Measurements from ENCODE around the gene DOCK10. TPM values are rescaled to one million over a fixed set of nuclear protein-coding genes. Genes with fewer than 3 reads are reported as not detected.
A peak's percentile ranks its signal among the peaks of the same experiment; 100 is the strongest.

DOCK10 gene
- total and polyA plus RNA-seq, 2 donors (not counting 3 experiments of a cell fraction or from before 2014, with no cell fraction given): 5.8 to 23.0 TPM

GRCh38 chr2:224938651-224939182, 103.6 kb downstream of the DOCK10 start:
- BruUV-seq (replicated peaks): no TSS peak
- peaks cover 44% of the 10 kb centered on the region for H3K4me1 ChIP-seq (ENCODE audit: control insufficient read depth, extremely low read depth, insufficient read depth, low read length)
- DNase-seq (ENCODE audit: low read depth, low spot score): peak; percentile 94
- no peaks in the 10 kb centered on the region for H3K36me3 ChIP-seq (ENCODE audit: control insufficient read depth in 2 of 2, extremely low read depth in 1 of 2, insufficient read depth in 2 of 2, low read length in 2 of 2)
- POLR2A ChIA-PET: interaction anchor here (1.2 kb wide), 1 partner anchor 8 kb away, joined by 3 read pairs; no protein-coding TSS in a partner anchor
- peak overlapping the region in 1 of 3 experiments; percentile 4 for H3K4me3 ChIP-seq (replicated peaks in 1 of 3; ENCODE audit: insufficient read depth in 1 of 3, low read depth in 1 of 3, low read length in 3 of 3)
- peak overlapping the region; percentile 93 for H3K4me2 ChIP-seq (ENCODE audit: insufficient read depth, low read length)
- intact Hi-C loops (cut with micrococcal nuclease) (loop anchor here (1.0 to 2.0 kb wide), 5 partner anchors 9 to 531 kb away; no protein-coding TSS in a partner anchor), dilution Hi-C loops (cut with MboI; ENCODE audit: extremely low pct_ligation_motif_present, low sequenced_read_pairs) (no loop called here)
- TF ChIP-seq CTCF (IDR thresholded peaks at IDR 0.05; ENCODE audit: extremely low read depth in 1 of 2, insufficient read depth in 1 of 2, low read depth in 1 of 2, low read length in 2 of 2) (no peak), EZH2 (IDR thresholded peaks at IDR 0.05; ENCODE audit: borderline replicate concordance, low read depth, low read length, severe bottlenecking) (no peak), POLR2A (IDR thresholded peaks at IDR 0.05; ENCODE audit: low read depth, low read length) (no peak), JUN (IDR thresholded peaks at IDR 0.05; ENCODE audit: borderline replicate concordance, insufficient read depth, insufficient read length, low read depth) (peak; percentile 51), MYC (IDR thresholded peaks at IDR 0.05; ENCODE audit: low read depth, low read length) (no peak), MAX (IDR thresholded peaks at IDR 0.05; ENCODE audit: insufficient read depth, insufficient read length) (no peak), POLR2AphosphoS5 (IDR thresholded peaks at IDR 0.05; ENCODE audit: insufficient read depth, low read depth, low read length) (peak; percentile 46), GATA2 (IDR thresholded peaks at IDR 0.05; ENCODE audit: insufficient read depth, insufficient read length, low read depth, low read length) (peak; percentile 40), FOS (IDR thresholded peaks at IDR 0.05; ENCODE audit: borderline replicate concordance, insufficient read depth, low read length) (peak; percentile 64)
- peaks cover 82% of the 10 kb centered on the region for H3K79me2 ChIP-seq (ENCODE audit: control insufficient read depth, insufficient read depth, low read length)
- peak overlapping the region; percentile 47 for H3K27ac ChIP-seq (ENCODE audit: insufficient read depth, low read depth, low read length)
- no peaks in the 10 kb centered on the region for H3K27me3 ChIP-seq (ENCODE audit: control insufficient read depth in 2 of 2, insufficient read depth in 2 of 2, low read length in 2 of 2)
- no peaks in the 10 kb centered on the region for H3K9me1 ChIP-seq (replicated peaks; ENCODE audit: control insufficient read depth, extremely low read depth, insufficient read depth, low read length)
- H3K9ac ChIP-seq (replicated peaks; ENCODE audit: extremely low read depth, insufficient read depth, low read length): peak overlapping the region; percentile 51
- CTCF ChIA-PET: interaction anchor here (1.0 to 2.2 kb wide), 7 partner anchors 9 to 122 kb away, joined by 3 to 13 read pairs (median 6); no protein-coding TSS in a partner anchor
- H4K20me1 ChIP-seq (replicated peaks; ENCODE audit: control insufficient read depth, extremely low read depth, insufficient read depth, low read length): no peaks in the 10 kb centered on the region
- FAIRE-seq: peak; percentile 95
- H2AFZ ChIP-seq (ENCODE audit: low read depth, low read length): no peak overlapping the region
- H3K9me3 ChIP-seq (replicated peaks; ENCODE audit: control insufficient read depth, insufficient read depth, low read length): no peaks in the 10 kb centered on the region
